ENCODE results near the gene TEKT5.
"Not testable (repeated sequence)": the region's sequence is repeated elsewhere in the genome, so short reads cannot be mapped to it uniquely, and the experiment has no call there.

Gene TEKT5

DNA sequence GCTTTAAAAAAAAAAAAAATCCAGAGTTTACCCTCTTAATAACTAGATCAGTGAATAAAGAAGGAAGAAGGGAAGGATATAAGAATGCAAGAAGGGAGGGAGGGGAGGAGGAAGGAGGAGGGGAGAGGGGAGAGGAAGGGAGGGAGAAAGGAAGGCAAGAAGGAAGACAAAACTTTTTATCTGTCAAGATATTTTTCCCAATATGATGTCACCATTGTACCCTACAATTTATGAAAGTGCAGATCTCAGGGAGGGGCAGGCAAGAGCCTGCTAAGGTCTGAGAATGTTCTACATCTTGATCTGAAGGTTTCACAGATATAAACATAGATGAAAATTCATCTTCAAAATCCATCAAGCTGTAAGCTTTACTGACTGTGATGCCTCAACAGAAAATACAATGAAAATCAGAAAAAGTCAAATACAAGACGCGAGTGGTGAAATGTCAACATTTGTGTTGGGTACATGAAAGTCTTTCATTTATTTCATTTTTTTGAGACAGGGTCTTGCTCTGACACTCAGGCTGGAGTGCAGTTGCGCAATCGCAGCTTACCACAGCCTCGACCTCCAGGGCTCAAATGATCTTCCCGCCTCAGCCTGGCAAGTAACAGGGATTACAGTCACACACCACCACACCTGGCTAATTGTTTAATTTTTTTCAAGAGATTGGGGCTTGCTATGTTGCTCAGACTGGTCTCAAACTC lies 57.2 kb downstream of the TEKT5 start:
- H3K4me3 ChIP-seq (ENCODE audit: severe bottlenecking) = no peak overlapping the region
- no peak for ATAC-seq (ENCODE audit: low read depth)
- no peaks in the 10 kb centered on the region for H3K36me3 ChIP-seq (ENCODE audit: low read depth)
- no peak for DNase-seq (ENCODE audit: low spot score)
- H3K27ac ChIP-seq (ENCODE audit: poor library complexity, severe bottlenecking) = no peak overlapping the region
- H3K4me1 ChIP-seq (ENCODE audit: insufficient read depth, poor library complexity, severe bottlenecking) = no peaks in the 10 kb centered on the region
- H3K27me3 ChIP-seq (ENCODE audit: insufficient read depth, poor library complexity, severe bottlenecking) = no peaks in the 10 kb centered on the region
- TF ChIP-seq, protein P1, sequence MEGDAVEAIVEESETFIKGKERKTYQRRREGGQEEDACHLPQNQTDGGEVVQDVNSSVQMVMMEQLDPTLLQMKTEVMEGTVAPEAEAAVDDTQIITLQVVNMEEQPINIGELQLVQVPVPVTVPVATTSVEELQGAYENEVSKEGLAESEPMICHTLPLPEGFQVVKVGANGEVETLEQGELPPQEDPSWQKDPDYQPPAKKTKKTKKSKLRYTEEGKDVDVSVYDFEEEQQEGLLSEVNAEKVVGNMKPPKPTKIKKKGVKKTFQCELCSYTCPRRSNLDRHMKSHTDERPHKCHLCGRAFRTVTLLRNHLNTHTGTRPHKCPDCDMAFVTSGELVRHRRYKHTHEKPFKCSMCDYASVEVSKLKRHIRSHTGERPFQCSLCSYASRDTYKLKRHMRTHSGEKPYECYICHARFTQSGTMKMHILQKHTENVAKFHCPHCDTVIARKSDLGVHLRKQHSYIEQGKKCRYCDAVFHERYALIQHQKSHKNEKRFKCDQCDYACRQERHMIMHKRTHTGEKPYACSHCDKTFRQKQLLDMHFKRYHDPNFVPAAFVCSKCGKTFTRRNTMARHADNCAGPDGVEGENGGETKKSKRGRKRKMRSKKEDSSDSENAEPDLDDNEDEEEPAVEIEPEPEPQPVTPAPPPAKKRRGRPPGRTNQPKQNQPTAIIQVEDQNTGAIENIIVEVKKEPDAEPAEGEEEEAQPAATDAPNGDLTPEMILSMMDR (IDR thresholded peaks at IDR 0.05; ENCODE audit: poor library complexity, severe bottlenecking) = no peak
- no peaks in the 10 kb centered on the region for H3K9me3 ChIP-seq (ENCODE audit: severe bottlenecking)

GRCh38 chr16:10635365-10636021 lies 59.2 kb downstream of the TEKT5 start:
- Histone ChIP-seq H3K4me3 (ENCODE audit: severe bottlenecking) (no peak overlapping the region), H3K4me1 (ENCODE audit: insufficient read depth, poor library complexity, severe bottlenecking) (no peaks in the 10 kb centered on the region), H3K9me3 (ENCODE audit: severe bottlenecking) (no peaks in the 10 kb centered on the region), H3K36me3 (ENCODE audit: low read depth) (no peaks in the 10 kb centered on the region), H3K27me3 (ENCODE audit: insufficient read depth, poor library complexity, severe bottlenecking) (no peaks in the 10 kb centered on the region), H3K27ac (ENCODE audit: poor library complexity, severe bottlenecking) (no peak overlapping the region)
- no peak for ATAC-seq (ENCODE audit: low read depth)
- TF ChIP-seq, protein P1 (IDR thresholded peaks at IDR 0.05; ENCODE audit: poor library complexity, severe bottlenecking) = no peak
- DNase-seq (ENCODE audit: low spot score) = no peak

DNA sequence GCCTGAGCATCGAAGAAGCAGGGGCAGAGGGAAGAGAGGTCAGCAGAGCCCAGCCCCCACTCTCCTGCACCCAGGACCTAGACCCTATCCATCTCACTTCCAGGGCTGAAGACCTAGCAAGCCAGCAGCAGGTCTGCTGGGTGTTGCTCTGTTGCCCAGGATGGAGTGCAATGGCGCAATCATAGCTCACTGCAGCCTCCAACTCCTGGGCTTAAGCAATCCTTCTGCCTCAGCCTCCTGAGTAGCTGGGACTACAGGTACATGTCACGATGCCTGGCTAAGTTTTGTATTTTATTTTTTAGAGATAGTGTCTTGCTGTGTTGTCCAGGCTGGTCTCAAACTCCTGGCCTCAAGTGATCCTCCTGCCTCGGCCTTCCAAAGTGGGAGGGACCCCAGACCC lies 61.3 kb downstream of the TEKT5 start:
- H3K4me3 ChIP-seq (ENCODE audit: severe bottlenecking); H3K36me3 ChIP-seq (ENCODE audit: low read depth); H3K27ac ChIP-seq (ENCODE audit: poor library complexity, severe bottlenecking); H3K9me3 ChIP-seq (ENCODE audit: severe bottlenecking); H3K4me1 ChIP-seq (ENCODE audit: insufficient read depth, poor library complexity, severe bottlenecking); ATAC-seq (ENCODE audit: low read depth); DNase-seq (ENCODE audit: low spot score); H3K27me3 ChIP-seq (ENCODE audit: insufficient read depth, poor library complexity, severe bottlenecking): not testable (repeated sequence)

DNA sequence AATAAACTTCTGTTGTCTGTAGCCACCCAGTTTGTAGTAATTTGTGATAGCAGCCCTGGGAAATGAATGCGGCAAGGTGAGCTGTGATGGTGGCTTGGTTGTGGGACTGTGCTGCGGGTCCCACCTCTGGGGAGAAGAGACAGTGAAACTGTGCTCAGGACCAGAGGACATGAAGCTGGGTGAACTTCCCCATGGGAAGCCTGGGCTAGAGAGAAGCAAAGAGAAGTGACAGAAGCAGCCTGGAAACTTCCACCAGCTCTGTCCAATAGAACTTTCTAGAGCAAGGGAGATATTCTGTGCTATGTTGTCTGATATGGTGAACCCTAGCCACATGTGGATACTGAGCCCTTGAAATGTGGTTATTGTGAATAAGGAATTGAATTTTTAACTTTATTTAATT lies 62.8 kb downstream of the TEKT5 start:
- H3K27ac ChIP-seq (ENCODE audit: poor library complexity, severe bottlenecking) = no peak overlapping the region
- no peak for ATAC-seq (ENCODE audit: low read depth)
- no peaks in the 10 kb centered on the region for H3K4me1 ChIP-seq (ENCODE audit: insufficient read depth, poor library complexity, severe bottlenecking)

DNA sequence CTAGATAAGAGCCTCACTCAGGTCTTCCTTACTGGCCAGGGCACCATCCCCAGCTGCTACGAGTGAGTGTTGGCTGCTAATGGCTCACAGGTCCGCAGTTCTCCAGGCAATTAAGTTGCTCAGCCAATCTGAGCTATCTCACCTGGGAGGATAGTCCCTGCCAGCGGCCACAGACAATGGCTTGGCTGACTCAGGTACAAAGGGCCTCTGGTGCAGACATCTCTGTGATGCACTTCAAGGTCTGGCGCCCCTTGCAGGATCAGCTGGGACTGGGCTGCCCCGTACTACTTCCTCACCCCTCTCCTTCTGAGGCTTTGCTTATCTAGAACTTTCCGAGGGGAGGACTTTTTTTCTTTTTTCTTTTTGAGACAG lies 65.2 kb downstream of the TEKT5 start:
- TF ChIP-seq, protein P1 (IDR thresholded peaks at IDR 0.05; ENCODE audit: poor library complexity, severe bottlenecking) = no peak
- Histone ChIP-seq H3K27me3 (ENCODE audit: insufficient read depth, poor library complexity, severe bottlenecking) (no peaks in the 10 kb centered on the region), H3K9me3 (ENCODE audit: severe bottlenecking) (no peaks in the 10 kb centered on the region), H3K27ac (ENCODE audit: poor library complexity, severe bottlenecking) (no peak overlapping the region), H3K4me3 (ENCODE audit: severe bottlenecking) (no peak overlapping the region), H3K36me3 (ENCODE audit: low read depth) (no peaks in the 10 kb centered on the region), H3K4me1 (ENCODE audit: insufficient read depth, poor library complexity, severe bottlenecking) (no peaks in the 10 kb centered on the region)
- 0 out of 3 replicates have a peak, but pooled peaks have one; percentile 23 for ATAC-seq (ENCODE audit: low read depth)
- DNase-seq (ENCODE audit: low spot score) = no peak

More for the DNA sequence above, 62.8 kb downstream of the TEKT5 start:
- no peaks in the 10 kb centered on the region for H3K9me3 ChIP-seq (ENCODE audit: severe bottlenecking)
- no peak overlapping the region for H3K4me3 ChIP-seq (ENCODE audit: severe bottlenecking)
- no peaks in the 10 kb centered on the region for H3K27me3 ChIP-seq (ENCODE audit: insufficient read depth, poor library complexity, severe bottlenecking)
- TF ChIP-seq, protein P1 (IDR thresholded peaks at IDR 0.05; ENCODE audit: poor library complexity, severe bottlenecking) = no peak
- no peak for DNase-seq (ENCODE audit: low spot score)
- no peaks in the 10 kb centered on the region for H3K36me3 ChIP-seq (ENCODE audit: low read depth)

All from RWPE2 (cell line).